SK-N-SH (cell line): ENCODE data around the gene TRAPPC3. TPM values are rescaled to one million over a fixed set of nuclear protein-coding genes. Genes with fewer than 3 reads are reported as not detected.

Source experiments
- CTCF ChIA-PET: fragments of 300-600, 350-600 bp; formaldehyde crosslinking; extraction: SDS; loops from one replicate; lab custom pipeline; 2021; lab: Yijun Ruan, JAX
- POLR2A ChIA-PET: fragments of 350-600 bp; sonication (Branson Sonifier 250); formaldehyde crosslinking; extraction: SDS; loops from one replicate; lab custom pipeline; 2020; ENCODE audit warnings: antibody characterized with exemption, inconsistent platforms; lab: Yijun Ruan, JAX
- DNase-seq: peaks from one replicate; pipeline ENCODE4 v3.0.0; 2012
- H2AFZ ChIP-seq: fragments of 200-600 bp; sonication (generic); 2 replicates; pipeline ENCODE4 v1.8.1; 2016; ENCODE audit warnings: antibody characterized with exemption, mild to moderate bottlenecking, low read depth
- H3F3A ChIP-seq: fragments of 200-600 bp; sonication (generic); replicated peaks from 2 replicates; pipeline ENCODE3; 2016; ENCODE audit warnings: antibody characterized with exemption, mild to moderate bottlenecking; ENCODE audit not compliant: insufficient read depth
- H3K27ac ChIP-seq, 2 experiments: fragments of 200-500 bp in 1 of 2; fragments of 200-600 bp in 1 of 2; sonication (Bioruptor generic) in 1 of 2; sonication (generic), shearing (Covaris generic) in 1 of 2; 2 replicates each; pipeline versions ENCODE4 v1.5.1 to v1.6.1; 2014 to 2016; ENCODE audit warnings: low read depth in 2 of 2, inconsistent platforms in 1 of 2, low read length in 1 of 2, mild to moderate bottlenecking in 1 of 2, mixed read lengths in 1 of 2
- H3K27me3 ChIP-seq: fragments of 200-600 bp; sonication (generic), shearing (Covaris generic); 2 replicates; pipeline ENCODE4 v1.6.1; 2016; ENCODE audit warnings: mixed run types; ENCODE audit not compliant: insufficient read depth
- H3K36me3 ChIP-seq, 2 experiments: fragments of 200-500 bp in 1 of 2; fragments of 200-600 bp in 1 of 2; sonication (Bioruptor generic) in 1 of 2; sonication (generic) in 1 of 2; replicated peaks in 1 of 2; 2 replicates each; pipeline versions ENCODE3 to v1.5.1; 2014 to 2016; ENCODE audit warnings: low read length in 1 of 2, mild to moderate bottlenecking in 1 of 2; ENCODE audit not compliant: insufficient read depth in 2 of 2, control insufficient read depth in 1 of 2
- H3K4me1 ChIP-seq, 2 experiments: fragments of 200-500 bp in 1 of 2; fragments of 200-600 bp in 1 of 2; sonication (Bioruptor generic) in 1 of 2; sonication (generic), shearing (Covaris generic) in 1 of 2; 2 replicates each; pipeline versions ENCODE4 v1.5.1 to v1.6.1; 2014 to 2016; ENCODE audit warnings: low read depth in 1 of 2, low read length in 1 of 2, mixed run types in 1 of 2; ENCODE audit not compliant: insufficient read depth in 2 of 2, control insufficient read depth in 1 of 2
- H3K4me2 ChIP-seq: fragments of 200-600 bp; sonication (generic), shearing (Covaris generic); 2 replicates; pipeline ENCODE4 v1.6.1; 2017; ENCODE audit warnings: mixed run types
- H3K4me3 ChIP-seq, 2 experiments: fragments of 200-500 bp in 1 of 2; fragments of 200-600 bp in 1 of 2; sonication (Bioruptor generic) in 1 of 2; sonication (generic), shearing (Covaris generic) in 1 of 2; 2 replicates each; pipeline versions ENCODE4 v1.5.1 to v1.8.1; 2014 to 2016; ENCODE audit warnings: low read depth in 2 of 2, inconsistent platforms in 1 of 2, low read length in 1 of 2, mild to moderate bottlenecking in 1 of 2, mixed read lengths in 1 of 2, moderate library complexity in 1 of 2
- H3K79me2 ChIP-seq: fragments of 200-600 bp; sonication (generic); 2 replicates; pipeline ENCODE4 v1.8.1; 2017; ENCODE audit warnings: mild to moderate bottlenecking; ENCODE audit not compliant: insufficient read depth
- H3K9ac ChIP-seq: fragments of 200-600 bp; sonication (generic); 2 replicates; pipeline ENCODE4 v1.6.1; 2017; ENCODE audit warnings: mixed run types
- H3K9me2 ChIP-seq: fragments of 200-600 bp; sonication (generic); 2 replicates; pipeline ENCODE4 v1.6.1; 2017; ENCODE audit warnings: mixed run types
- H3K9me3 ChIP-seq: fragments of 200-600 bp; sonication (generic); 2 replicates; pipeline ENCODE4 v1.6.1; 2017; ENCODE audit warnings: mixed run types, mild to moderate bottlenecking, moderate library complexity
- H4K20me1 ChIP-seq: fragments of 200-600 bp; sonication (generic); 2 replicates; pipeline ENCODE4 v1.6.1; 2017; ENCODE audit warnings: mild to moderate bottlenecking, mixed run types; ENCODE audit not compliant: insufficient read depth
- FOSL2 ChIP-seq: IDR thresholded peaks from 2 replicates; pipeline ENCODE4 v1.4.0; 2012; ENCODE audit warnings: low read depth, mild to moderate bottlenecking, moderate library complexity, borderline replicate concordance
- FOXM1 ChIP-seq: IDR thresholded peaks from 2 replicates; pipeline ENCODE4 v1.4.0; 2012; ENCODE audit warnings: low read depth, mild to moderate bottlenecking
- JUND ChIP-seq: IDR thresholded peaks from 2 replicates; pipeline ENCODE4 v1.4.0; 2012
- REST ChIP-seq: IDR thresholded peaks from 2 replicates; pipeline ENCODE4 v1.6.1; 2012; ENCODE audit warnings: mild to moderate bottlenecking, low read depth, low read length, moderate library complexity
- RXRA ChIP-seq: IDR thresholded peaks from 2 replicates; pipeline ENCODE4 v1.4.0; 2012; ENCODE audit warnings: low read depth, mild to moderate bottlenecking, borderline replicate concordance
- SMC3 ChIP-seq: IDR thresholded peaks from 2 replicates; pipeline ENCODE4 v1.6.1; 2012; ENCODE audit warnings: low read depth, low read length, improper control_type of control experiment
- TAF1 ChIP-seq: IDR thresholded peaks from 2 replicates; pipeline ENCODE4 v1.6.1; 2012; ENCODE audit warnings: low read depth, mild to moderate bottlenecking, low read length, moderate library complexity, borderline replicate concordance
- USF1 ChIP-seq: IDR thresholded peaks from 2 replicates; pipeline ENCODE4 v1.4.0; 2012; ENCODE audit warnings: low read depth, borderline replicate concordance
- YY1 ChIP-seq: IDR thresholded peaks from 2 replicates; pipeline ENCODE4 v1.4.0; 2012; ENCODE audit warnings: low read depth, mild to moderate bottlenecking
- ZBTB33 ChIP-seq: IDR thresholded peaks from 2 replicates; pipeline ENCODE4 v1.4.0; 2012; ENCODE audit warnings: low read depth, borderline replicate concordance
- WGBS: methylation state at CpG from one replicate; pipeline ENCODE4 v1.1.6; 2017; ENCODE audit warnings: low lambda C conversion rate; 5-methylcytosine and 5-hydroxymethylcytosine counted together
- polyA plus RNA-seq, 3 experiments: library from polyadenylated mRNA; depleted of rRNA; stranded (reverse); fragments of >200 nt; gene quantifications; 2 replicates each; pipeline ENCODE4 v1.2.3, GENCODE V29; 2012

TRAPPC3 gene
- polyA plus RNA-seq, 1 of the 3 experiments (the other 2 are of a cell fraction), result 149 TPM

- Histone ChIP-seq H3K4me2 (peak overlapping the region; percentile 76), H2AFZ (no peak overlapping the region), H3K79me2 (peaks cover 84% of the 10 kb centered on the region), H3K9me3 (no peaks in the 10 kb centered on the region), H3K9ac (peak overlapping the region; percentile 98), H3K4me3 (peak overlapping the region; percentile 87 to 99), H3K36me3 (peaks cover 8 to 15% of the 10 kb centered on the region in 2 experiments), H3K4me1 (peaks cover 39 to 55% of the 10 kb centered on the region in 2 experiments), H3F3A (peaks cover 5% of the 10 kb centered on the region), H4K20me1 (peaks cover 62% of the 10 kb centered on the region), H3K27me3 (no peaks in the 10 kb centered on the region), H3K9me2 (no peaks in the 10 kb centered on the region), H3K27ac (peak overlapping the region in 1 of 2 experiments; percentile 90; a peak in 2 of 4 replicates)
- TF ChIP-seq TAF1 (no peak), REST (no peak), FOXM1 (no peak), FOSL2 (no peak), JUND (no peak), YY1 (no peak), USF1 (no peak), RXRA (no peak), ZBTB33 (no peak), SMC3 (no peak)
- 81% methylated on average over 8 of the region's 9 CpGs for WGBS
- DNase-seq, result no peak
- CTCF ChIA-PET, result interaction anchor here (1.6 to 5.6 kb wide), 4 partner anchors 8 to 30 kb away, joined by 3 to 49 read pairs (median 46); partner anchors contain the start of gene TRAPPC3
- POLR2A ChIA-PET, result no interaction called here
Measured at GRCh38 chr1:36157973-36158826, 8.9 kb upstream of the TRAPPC3 start.
